Measurements from ENCODE around the gene IGFBP6.

GRCh38 chr12:53078425-53079225, 18.8 kb upstream of the IGFBP6 start:
- TF ChIP-seq GATA2 (IDR thresholded peaks at IDR 0.05; ENCODE audit: low read depth, low read length) (no peak), GATA3 (IDR thresholded peaks at IDR 0.05; ENCODE audit: low read depth, low read length) (no peak)

Measured in SH-SY5Y (cell line).